Fibroblast of peridontal ligament (primary cell): ENCODE measurements around the gene MT3.

Experiments
- DNase-seq: peaks from one replicate; pipeline ENCODE4 v3.0.0-alpha.2; 2010; ENCODE audit errors: extremely low read depth

MT3 gene

GRCh38 chr16:56630134-56630533 lies 40.8 kb downstream of the MT3 start:
- no peak for DNase-seq

DNA sequence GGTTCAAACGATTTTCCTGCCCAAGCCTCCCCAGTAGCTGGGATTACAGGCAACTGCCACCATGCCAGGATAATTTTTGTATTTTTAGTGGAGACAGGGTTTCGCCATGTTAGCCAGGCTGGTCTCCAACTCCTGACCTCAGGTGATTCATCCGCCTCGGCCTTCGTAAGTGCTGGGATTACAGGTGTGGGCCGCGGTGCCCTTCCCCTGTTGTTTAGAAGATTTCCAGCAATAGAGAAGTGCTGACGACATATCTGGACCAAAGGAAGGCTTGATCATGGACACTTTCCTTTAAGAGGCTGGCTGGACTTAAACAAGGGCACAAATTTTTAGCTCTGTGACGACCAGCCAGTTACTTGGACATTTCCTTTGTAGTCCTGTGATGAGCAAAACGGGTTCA lies 41.9 kb downstream of the MT3 start:
- DNase-seq = no peak

DNA sequence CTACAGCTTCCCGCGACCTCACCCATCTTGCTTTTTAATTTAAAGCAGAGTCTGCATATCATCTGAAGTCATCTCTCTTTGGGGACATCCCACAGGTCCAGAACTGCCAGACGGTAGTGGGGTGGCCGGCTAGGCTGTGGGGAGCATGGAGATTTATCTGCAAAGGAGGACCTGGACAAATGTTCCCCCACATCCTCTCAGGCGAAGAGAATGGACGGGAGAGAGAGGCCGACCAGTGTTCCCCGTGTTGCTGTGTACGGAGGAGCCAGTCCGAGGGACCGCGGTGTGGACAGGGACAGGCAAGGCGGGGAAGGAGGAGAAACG lies 42.5 kb downstream of the MT3 start:
- DNase-seq = no peak

DNA sequence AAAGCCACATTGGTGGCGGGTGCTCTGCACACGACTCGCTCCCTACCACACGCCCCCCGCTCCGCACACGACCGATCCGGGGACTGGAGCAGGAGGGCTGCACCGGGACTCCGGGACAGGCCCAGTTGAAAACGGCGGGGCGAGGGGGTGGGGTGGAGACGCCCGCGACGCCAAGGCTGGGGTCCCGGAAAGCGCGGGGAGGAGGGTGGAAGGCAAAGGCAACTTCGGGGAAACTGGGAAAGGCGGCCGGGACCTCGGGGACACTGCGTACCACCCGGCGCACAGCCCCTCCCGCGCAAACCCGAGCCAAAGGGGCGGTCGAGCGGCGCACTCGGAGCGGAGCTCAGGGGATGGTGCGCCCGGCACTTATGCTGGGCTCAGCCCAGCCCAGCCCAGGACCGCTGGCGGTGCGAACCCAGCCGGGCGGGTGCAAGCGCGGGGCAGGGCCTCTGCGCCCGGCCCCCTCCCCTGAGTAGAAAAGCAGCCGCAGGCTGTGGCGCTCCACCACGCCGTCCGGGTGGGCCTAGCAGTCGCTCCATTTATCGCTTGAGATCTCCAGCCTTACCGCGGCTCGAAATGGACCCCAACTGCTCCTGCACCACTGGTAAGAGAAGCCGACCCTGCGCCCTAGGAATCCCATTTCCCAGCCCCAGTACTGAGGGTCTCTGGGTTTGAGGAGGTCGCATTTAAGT lies 43.0 kb downstream of the MT3 start, which contains the start of gene MT1M:
MT1M (plus strand) TSS at position 504 of the 692 bp plus-strand sequence; CDS start at position 577, 73 bp downstream.
- no peak for DNase-seq

DNA sequence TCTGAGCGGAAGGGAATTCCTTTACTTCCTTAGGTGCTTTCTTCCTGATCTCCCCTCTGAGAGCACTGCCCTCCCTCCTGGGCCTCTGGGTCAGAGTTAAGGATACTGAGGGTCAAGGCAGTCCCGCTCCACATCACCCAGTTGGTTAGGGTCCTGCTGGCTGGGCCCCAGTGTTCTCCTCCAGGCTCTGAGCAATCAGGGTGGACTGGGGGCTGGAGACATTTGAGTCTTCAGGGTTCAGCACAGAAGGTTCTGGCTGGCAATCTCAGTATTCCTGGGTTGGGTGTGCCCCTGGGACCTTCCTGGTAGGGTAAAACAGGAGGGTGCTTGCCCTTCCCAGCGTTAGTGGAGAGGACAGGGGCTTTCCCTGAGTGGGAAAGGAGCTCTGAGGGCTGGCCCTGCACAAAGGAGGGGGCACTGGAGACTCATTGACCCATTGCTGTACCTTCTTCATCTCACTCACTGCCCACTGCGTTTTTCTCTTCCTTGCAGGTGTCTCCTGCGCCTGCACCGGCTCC lies 43.6 kb downstream of the MT3 start:
- no peak for DNase-seq

DNA sequence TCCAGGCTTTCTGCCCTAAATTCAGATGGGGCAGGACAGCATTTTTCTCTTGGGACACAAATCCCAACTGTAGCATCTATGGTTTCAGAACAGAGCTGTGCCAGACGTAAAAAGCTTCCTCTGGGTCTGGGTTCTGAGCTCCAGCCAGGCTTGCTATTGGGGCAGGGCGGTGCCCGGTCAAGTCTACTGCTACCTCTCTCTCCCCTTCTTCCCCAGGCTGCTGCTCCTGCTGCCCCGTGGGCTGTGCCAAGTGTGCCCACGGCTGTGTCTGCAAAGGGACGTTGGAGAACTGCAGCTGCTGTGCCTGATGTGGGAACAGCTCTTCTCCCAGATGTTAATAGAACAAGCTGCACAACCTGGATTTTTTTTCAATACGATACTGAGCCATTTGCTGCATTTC lies 44.2 kb downstream of the MT3 start:
- DNase-seq = no peak

- no peak for DNase-seq
These were observed 45.5 kb downstream of the MT3 start for GRCh38 chr16:56634715-56635440.

DNA sequence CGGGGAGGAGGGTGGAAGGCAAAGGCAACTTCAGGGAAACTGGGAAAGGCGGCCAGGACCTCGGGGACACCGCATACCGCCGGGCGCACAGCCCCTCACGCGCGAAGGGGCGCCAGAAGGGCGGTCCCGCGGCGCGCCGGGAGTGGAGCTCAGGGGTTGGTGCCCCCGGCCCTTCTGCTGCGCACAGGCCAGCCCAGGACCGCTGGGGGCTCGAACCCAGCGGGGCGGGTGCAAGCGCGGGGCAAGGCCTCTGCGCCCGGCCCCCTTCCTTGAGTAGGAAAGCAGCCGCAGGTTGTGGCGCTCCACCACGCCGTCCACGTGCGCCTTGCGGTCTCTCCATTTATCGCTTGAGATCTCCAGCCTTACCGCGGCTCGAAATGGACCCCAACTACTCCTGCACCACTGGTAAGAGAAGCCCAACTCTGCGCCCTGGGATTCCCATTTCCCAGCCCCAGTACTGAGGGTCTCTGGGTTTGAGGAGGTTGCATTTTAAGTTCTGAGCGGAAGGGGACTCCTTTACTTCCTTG lies 46.2 kb downstream of the MT3 start:
- DNase-seq = no peak

GRCh38 chr16:56636616-56637413 lies 47.5 kb downstream of the MT3 start:
- DNase-seq = no peak

DNA sequence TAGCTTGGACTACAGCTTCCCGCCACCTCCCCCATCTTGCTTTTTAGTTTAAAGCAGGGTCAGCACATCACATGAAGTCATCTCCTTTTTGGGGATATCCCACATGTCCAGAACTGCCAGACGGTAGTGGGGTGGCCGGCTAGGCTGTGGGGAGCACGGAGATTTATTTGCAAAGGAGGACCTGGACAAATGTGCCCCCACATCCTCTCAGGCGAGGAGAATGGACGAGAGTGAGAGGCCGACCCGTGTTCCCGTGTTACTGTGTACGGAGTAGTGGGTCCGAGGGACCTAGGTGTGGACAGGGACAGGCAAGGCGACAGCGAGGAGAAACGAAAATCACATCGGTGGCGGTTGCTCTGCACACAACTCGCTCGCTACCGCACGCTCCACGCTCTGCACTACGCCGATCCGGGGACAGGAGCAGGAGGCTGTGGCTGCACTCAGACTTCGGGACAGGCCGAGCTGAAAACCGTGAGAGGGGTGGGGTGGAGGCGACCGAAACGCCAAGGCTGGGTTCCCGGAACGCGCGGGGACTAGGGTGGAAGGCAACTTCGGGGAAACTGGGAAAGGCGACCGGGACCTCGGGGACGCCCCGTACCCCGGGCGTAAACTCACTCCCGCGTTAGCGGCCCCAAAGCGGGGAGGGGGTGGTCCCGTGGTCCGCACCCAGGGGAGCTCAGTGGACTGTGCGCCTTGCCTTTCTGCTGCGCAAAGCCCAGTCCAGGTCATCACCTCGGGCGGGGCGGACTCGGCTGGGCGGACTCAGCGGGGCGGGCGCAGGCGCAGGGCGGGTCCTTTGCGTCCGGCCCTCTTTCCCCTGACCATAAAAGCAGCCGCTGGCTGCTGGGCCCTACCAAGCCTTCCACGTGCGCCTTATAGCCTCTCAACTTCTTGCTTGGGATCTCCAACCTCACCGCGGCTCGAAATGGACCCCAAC lies 48.8 kb downstream of the MT3 start, which contains the start of gene MT1A:
MT1A (plus strand) TSS at position 853 of the 937 bp plus-strand sequence; CDS start at position 926, 73 bp downstream.
- DNase-seq = peak; percentile 20

GRCh38 chr16:56639045-56639444 lies 49.7 kb downstream of the MT3 start:
- DNase-seq = no peak

GRCh38 chr16:56640076-56640475 lies 50.7 kb downstream of the MT3 start:
- DNase-seq = no peak
